ENCODE measurements around the gene GRIK4. TPM values are rescaled to one million over a fixed set of nuclear protein-coding genes. Genes with fewer than 3 reads are reported as not detected.

Gene GRIK4
- total RNA-seq, 2 donors from 2014 or later, result 0.15 to 0.20 TPM

- no peak for ATAC-seq
- intact Hi-C loops (cut with DNase I, micrococcal nuclease), result loop anchor here in 1 of 2 donors (5.0 kb wide), 1 partner anchor 439 kb away; the partner anchor contains the start of gene GRIK4
- no peak for DNase-seq
Observed at GRCh38 chr11:120950880-120951279, 439.3 kb downstream of the GRIK4 start.

GRCh38 chr11:120952461-120953434 lies 441.2 kb downstream of the GRIK4 start:
- intact Hi-C loops (cut with DNase I, micrococcal nuclease), result loop anchor here in 1 of 2 donors (5.0 kb wide), 1 partner anchor 440 kb away; the partner anchor contains the start of gene GRIK4
- ATAC-seq, result peak; percentile 94

DNA sequence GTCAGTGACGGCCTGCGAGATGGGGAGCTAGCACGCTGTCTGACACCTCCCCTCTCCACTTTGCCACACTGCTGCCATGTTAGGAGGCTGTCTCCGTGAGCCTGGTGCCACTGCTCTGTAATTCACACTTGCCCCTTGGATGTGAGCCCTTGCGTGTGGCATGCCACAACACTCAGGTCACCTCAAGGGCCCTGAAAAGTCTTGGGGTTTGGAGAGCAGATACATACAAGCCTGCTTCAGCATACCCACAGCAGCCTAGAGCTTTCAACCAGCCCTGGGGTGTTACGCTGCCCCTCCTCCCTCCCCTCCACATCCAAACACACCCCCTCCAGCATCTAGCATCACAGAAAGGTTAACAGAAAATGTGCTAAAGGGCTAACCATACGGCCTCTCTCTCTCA lies 442.8 kb downstream of the GRIK4 start:
- no peak for ATAC-seq
- no peak for DNase-seq
- intact Hi-C loops (cut with DNase I, micrococcal nuclease), result loop anchor here in 1 of 2 donors (5.0 kb wide), 1 partner anchor 442 kb away; the partner anchor contains the start of gene GRIK4

More at GRCh38 chr11:120952461-120953434, 441.2 kb downstream of the GRIK4 start:
- DNase-seq, result peak; percentile 57 to 67

DNA sequence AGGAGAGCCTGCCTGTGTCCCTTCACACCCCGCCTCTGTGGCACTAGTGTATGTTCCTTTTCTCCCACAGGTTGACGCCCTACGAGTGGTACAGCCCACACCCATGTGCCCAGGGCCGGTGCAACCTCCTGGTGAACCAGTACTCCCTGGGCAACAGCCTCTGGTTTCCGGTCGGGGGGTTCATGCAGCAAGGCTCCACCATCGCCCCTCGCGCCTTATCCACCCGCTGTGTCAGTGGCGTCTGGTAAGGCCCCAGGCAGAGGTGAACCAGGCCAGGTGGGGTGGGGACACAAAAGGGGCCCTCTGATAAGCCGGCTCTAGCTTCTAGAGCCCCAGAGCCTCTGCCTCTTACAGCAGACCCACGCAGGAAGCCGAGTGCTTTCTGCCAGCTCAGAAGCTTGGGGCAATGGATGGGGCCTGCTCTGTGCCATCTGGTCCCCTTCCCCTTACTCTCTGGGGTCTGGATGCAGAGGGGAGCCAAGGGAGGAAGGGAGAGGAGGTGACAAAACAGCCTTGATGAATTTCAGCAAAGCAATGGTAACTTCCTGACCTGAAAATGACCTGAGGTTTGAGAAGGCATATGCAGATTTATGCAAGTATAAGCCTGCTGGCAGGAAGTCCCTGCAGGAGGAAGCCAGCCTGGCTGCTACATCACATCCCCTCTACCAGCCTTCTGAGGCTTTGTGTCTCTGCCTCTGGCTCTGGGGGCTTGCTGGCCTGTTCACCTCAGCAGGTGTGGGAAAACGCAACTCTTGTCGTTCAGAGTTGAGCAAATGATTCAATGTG lies 445.4 kb downstream of the GRIK4 start:
- no peak for DNase-seq

GRCh38 chr11:120958185-120958584 lies 446.6 kb downstream of the GRIK4 start:
- DNase-seq (no peak), ATAC-seq (no peak)
- intact Hi-C loops (cut with DNase I, micrococcal nuclease), result no loop called here

More for the DNA sequence above, 445.4 kb downstream of the GRIK4 start:
- intact Hi-C loops (cut with DNase I, micrococcal nuclease), result no loop called here
- no peak for ATAC-seq

- intact Hi-C loops (cut with DNase I, micrococcal nuclease), result no loop called here
- ATAC-seq (no peak), DNase-seq (no peak)
Observed at GRCh38 chr11:120959189-120959588, 447.6 kb downstream of the GRIK4 start.

DNA sequence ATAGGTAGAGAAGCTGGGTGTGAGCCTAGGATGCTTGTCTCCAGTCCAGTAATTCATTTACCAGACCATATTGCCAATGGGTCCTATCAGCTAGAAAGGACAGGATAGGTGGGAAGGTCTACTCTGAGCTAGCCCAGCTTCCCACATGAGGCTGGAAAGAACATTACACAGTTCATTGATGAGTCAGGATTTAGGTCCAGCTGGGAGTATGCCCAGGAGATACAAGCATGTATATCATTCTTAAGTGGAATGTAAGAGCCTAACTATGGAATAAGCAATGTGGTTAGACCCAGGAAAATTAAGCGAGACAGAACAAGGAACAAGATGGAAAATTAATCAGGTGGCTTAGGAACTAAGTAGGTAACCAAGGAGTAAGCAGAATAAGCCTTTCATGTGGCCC lies 453.3 kb downstream of the GRIK4 start:
- DNase-seq (no peak), ATAC-seq (no peak)
- intact Hi-C loops (cut with DNase I, micrococcal nuclease), result no loop called here

DNA sequence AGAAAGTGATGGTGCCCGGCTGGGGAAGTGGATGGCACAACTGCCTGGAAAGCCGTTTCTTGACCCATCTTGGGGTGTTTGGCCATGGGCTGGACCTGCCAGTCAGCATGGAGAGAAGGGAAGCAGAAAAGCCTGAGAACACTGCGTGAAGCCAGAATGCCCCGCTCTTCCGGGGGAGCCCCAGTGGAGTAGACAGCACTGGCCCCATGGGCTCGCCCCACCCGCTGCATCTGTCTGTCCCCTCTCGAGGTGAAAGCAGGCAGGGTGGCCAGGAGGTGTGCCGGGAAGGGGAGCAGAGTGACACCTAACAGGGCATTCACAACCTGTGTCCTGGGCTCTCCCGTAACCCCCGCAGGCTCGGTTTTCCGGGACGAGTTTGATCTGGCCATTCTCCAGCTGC lies 455.3 kb downstream of the GRIK4 start:
- DNase-seq, result no peak
- no peak for ATAC-seq
- intact Hi-C loops (cut with DNase I, micrococcal nuclease), result no loop called here

DNA sequence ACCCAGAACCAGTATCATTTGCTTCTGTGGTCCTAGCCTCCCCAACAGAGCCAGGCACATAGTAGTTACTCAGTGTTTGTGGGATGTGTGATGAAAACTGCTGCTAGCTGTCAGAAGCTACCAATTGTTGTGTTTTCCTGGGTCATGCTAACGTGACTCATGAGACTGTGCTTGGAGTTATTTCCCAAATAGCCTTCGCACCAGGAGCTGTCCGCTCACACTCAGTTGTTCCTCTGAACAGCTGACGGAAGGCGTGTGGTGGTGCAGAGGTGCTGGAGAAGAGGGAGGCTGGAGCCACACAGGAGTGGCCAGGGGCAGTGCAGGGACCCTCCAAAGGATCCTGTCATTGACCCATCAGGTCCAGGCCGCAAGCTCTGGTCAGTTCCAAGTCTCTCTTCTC lies 458.4 kb downstream of the GRIK4 start:
- intact Hi-C loops (cut with DNase I, micrococcal nuclease), result no loop called here
- DNase-seq (no peak), ATAC-seq (no peak)

GRCh38 chr11:120971825-120972224 lies 460.3 kb downstream of the GRIK4 start:
- DNase-seq (no peak), ATAC-seq (no peak)
- intact Hi-C loops (cut with DNase I, micrococcal nuclease), result no loop called here

DNA sequence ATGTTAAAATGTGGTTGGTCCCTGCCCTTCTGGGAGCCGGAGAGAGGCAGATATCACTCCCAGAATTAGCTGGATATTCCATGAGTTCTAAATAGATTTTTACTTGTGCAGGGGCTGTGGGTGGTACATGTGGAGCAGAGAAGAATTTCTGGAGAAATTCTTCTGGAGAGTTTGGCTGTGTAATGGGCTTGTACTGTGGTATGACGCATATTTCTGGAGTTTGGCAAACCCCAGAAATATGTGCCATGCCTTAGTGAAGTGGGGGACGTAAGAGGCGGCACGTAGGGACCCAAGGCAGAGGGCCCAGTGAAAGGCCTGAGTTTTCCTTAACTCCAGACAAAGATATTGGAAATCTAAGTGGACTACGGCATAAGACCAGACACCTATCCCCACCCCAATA lies 461.1 kb downstream of the GRIK4 start:
- no peak for DNase-seq
- ATAC-seq, result no peak
- intact Hi-C loops (cut with DNase I, micrococcal nuclease), result no loop called here

DNA sequence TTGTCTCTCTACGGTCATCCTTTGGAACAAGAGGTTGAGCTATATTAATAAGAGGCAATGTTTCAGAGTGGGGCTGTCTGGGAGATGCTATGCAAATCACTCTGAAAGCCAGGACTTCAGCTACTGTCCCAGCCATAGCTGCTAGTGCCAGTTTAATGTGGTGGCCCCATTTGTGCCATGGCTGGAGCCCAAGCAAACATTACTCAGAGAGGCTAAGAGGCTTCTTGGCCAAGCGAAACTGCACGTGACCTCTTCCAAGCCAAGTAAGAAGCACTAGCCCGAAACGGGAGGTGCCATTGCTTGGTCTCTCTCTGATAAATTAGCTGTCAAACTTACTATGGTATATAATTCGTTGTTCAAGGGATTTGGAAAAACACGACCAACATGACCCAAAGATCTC lies 462.0 kb downstream of the GRIK4 start:
- no peak for ATAC-seq
- DNase-seq, result no peak
- intact Hi-C loops (cut with DNase I, micrococcal nuclease), result no loop called here

- intact Hi-C loops (cut with DNase I, micrococcal nuclease), result no loop called here
- DNase-seq, result no peak
- no peak for ATAC-seq
Observed at GRCh38 chr11:120974466-120974865, 462.9 kb downstream of the GRIK4 start.

GRCh38 chr11:120974965-120975364 lies 463.4 kb downstream of the GRIK4 start:
- intact Hi-C loops (cut with DNase I, micrococcal nuclease), result no loop called here
- no peak for DNase-seq
- ATAC-seq, result no peak

DNA sequence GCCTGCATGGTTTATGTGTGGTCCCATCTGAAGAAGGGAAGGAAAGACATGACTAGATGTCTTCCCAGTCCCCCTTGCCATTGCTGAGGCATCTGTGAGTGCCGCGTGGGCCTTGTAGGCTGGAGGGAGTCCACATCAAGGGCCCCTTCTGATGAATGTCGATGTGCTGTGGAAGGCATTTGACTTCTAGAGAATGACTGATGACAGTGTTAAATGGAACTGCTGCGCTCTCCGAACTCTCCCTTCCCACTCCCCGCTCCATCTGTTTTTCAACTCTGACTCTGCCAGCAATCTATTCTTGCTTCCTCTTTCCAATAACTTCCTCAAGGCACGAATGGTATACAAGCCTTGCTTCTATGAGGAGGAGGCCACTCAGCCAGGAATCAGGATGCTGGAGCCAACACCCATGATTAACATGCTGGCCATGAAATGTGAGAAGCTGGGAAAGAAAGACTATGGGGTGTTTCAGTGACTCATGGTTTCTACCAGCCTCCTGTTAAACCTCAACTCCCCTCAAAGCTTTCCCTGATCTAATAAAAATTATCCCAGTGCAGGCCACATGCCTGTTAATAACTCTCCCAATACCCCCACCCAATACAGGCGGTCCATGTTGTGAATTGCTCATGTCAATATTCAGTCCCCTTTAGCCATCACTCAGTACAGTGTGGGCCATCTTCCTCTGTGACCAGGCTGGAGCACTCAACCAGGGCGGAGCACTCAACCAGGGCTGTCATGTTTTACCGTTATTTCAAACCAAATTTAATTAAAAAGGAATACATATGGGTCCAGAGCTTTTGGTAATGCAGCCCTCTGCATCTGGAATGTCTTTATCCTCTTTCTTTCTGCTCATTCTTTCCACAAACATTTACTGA lies 466.0 kb downstream of the GRIK4 start:
- intact Hi-C loops (cut with DNase I, micrococcal nuclease), result no loop called here
- no peak for ATAC-seq
- DNase-seq, result no peak

DNA sequence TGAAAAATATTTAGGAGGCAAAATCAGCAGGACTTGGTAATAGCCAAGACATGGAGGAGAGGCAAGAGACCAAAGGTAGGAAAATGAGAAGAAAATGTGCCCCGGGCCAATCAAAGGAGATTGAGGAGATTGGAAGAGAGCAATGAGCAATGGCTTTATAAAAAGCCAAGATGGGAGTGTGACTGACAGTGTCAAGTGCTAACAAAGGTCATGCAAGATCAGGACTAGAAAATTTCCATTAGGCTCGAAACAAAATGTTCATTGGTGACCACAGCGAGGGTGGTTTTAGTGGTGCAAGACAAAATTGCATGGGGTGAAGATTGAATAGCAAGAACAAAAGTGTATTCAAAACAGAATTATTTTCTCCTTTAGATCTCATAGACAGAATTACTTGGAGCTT lies 467.2 kb downstream of the GRIK4 start:
- DNase-seq, result no peak
- intact Hi-C loops (cut with DNase I, micrococcal nuclease), result no loop called here
- no peak for ATAC-seq

DNA sequence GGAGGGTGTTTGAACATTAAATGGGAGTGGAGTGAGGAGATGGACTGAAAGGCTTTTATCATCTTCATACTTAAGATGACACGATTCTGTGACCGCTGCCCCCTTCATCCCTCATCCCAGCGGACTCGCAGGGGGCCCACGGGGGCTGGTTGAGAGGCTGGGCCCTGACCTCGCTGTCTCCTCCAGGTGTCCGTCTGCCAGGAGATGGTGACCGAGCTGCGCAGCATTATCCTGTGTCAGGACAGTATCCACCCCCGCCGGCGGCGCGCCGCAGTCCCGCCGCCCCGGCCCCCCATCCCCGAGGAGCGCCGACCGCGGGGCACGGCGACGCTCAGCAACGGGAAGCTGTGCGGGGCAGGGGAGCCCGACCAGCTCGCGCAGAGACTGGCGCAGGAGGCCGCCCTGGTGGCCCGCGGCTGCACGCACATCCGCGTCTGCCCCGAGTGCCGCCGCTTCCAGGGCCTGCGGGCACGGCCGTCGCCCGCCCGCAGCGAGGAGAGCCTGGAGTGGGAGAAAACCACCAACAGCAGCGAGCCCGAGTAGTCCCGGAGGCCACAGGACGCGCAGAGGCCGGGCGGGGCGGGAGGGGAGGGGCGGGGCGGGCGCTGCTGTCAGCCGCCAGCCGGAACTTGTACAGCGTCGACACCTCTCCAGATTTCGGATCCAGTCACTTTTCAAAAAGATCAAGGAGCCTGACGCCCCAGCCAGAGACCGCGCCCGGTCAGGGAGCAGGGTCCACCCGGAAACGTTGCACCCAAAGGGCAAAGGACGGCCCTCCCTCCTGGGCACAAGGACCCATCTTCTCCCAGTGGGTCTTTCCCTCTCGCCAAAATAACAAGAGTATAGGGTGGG lies 474.4 kb downstream of the GRIK4 start:
- intact Hi-C loops (cut with DNase I, micrococcal nuclease), result no loop called here
- ATAC-seq, result peak; percentile 96
- peak; percentile 28 to 55 for DNase-seq

- DNase-seq, result no peak
- intact Hi-C loops (cut with DNase I, micrococcal nuclease), result no loop called here
- ATAC-seq, result no peak
Observed at GRCh38 chr11:120988603-120989002, 477.1 kb downstream of the GRIK4 start.
